HepG2 (cell line): ENCODE results near the gene PSMG4. TPM values are rescaled to one million over a fixed set of nuclear protein-coding genes. Genes with fewer than 3 reads are reported as not detected.

Experiments used
- ATAC-seq: fragments of 200-7000 bp; cut with Tn5 transposase; 3 replicates; pipeline ENCODE4 v1.9.1; 2020; ENCODE audit warnings: mild to moderate bottlenecking, moderate library complexity
- BruUV-seq: library from RNA; stranded (reverse); fragments of 400-500 nt; replicated peaks from 2 replicates; lab custom pipeline; 2021; lab: Mats Ljungman, UMichigan
- CTCF ChIA-PET: fragments of 300-600 bp; formaldehyde crosslinking; extraction: SDS; loops from one replicate; lab custom pipeline; 2021; ENCODE audit warnings: low total read pairs, inconsistent platforms, low intra/inter-chr PET ratio; lab: Yijun Ruan, JAX
- POLR2A ChIA-PET: fragments of 350-600 bp; sonication (Branson Sonifier 250); formaldehyde crosslinking; loops from one replicate; lab custom pipeline; 2020; ENCODE audit warnings: antibody characterized with exemption, inconsistent platforms; lab: Yijun Ruan, JAX
- DNase-seq: peaks from one replicate; pipeline ENCODE4 v3.0.0-alpha.2; 2015; ENCODE audit warnings: low spot score
- FAIRE-seq: peaks from 3 replicates; lab custom pipeline; 2011; peaks lifted over from hg19 to GRCh38; lab: Jason Lieb, UNC
- H2AFZ ChIP-seq: one replicate; pipeline ENCODE4 v1.6.1; 2011; ENCODE audit warnings: low read length, inconsistent platforms
- H3K27ac ChIP-seq: fragments of 300-600 bp; 3 replicates; pipeline ENCODE4 v1.8.0; 2011; ENCODE audit warnings: mixed run types, mild to moderate bottlenecking, mixed read lengths, low read length, inconsistent platforms; ENCODE audit not compliant: insufficient read depth; ENCODE audit errors: extremely low read length
- H3K27me3 ChIP-seq, 2 experiments: fragments of 200-600 bp in 1 of 2; 2 replicates in 1 of 2; 3 replicates in 1 of 2; pipeline versions ENCODE4 v1.6.0 to v1.8.0; 2011; ENCODE audit warnings: low read length in 2 of 2, mild to moderate bottlenecking in 2 of 2, moderate library complexity in 2 of 2, inconsistent platforms in 1 of 2; ENCODE audit not compliant: insufficient read depth in 2 of 2, control insufficient read depth in 1 of 2
- H3K36me3 ChIP-seq, 2 experiments: fragments of 200-600 bp in 1 of 2; replicated peaks in 1 of 2; 2 replicates in 1 of 2; 3 replicates in 1 of 2; pipeline versions ENCODE4 v1.5.1 to v1.8.0; 2011; ENCODE audit warnings: low read length in 2 of 2, inconsistent platforms in 1 of 2; ENCODE audit not compliant: insufficient read depth in 2 of 2, control insufficient read depth in 1 of 2
- H3K4me1 ChIP-seq: 2 replicates; pipeline ENCODE4 v1.5.1; 2012; ENCODE audit warnings: low read length, inconsistent platforms; ENCODE audit not compliant: insufficient read depth
- H3K4me2 ChIP-seq: 2 replicates; pipeline ENCODE4 v1.6.0; 2011; ENCODE audit warnings: low read depth, low read length, inconsistent platforms
- H3K4me3 ChIP-seq, 3 experiments: fragments of 200-600 bp in 1 of 3; sonication (generic), shearing (Covaris generic) in 1 of 3; replicated peaks in 1 of 3; 2 replicates each; pipeline ENCODE4 v1.5.1; 2011 to 2016; ENCODE audit warnings: low read length in 3 of 3, inconsistent platforms in 2 of 3, low read depth in 2 of 3, mild to moderate bottlenecking in 2 of 3, control low read depth in 1 of 3, mixed read lengths in 1 of 3; ENCODE audit not compliant: insufficient read depth in 1 of 3
- H3K79me2 ChIP-seq: one replicate; pipeline ENCODE4 v1.6.1; 2011; ENCODE audit warnings: low read length, inconsistent platforms; ENCODE audit not compliant: insufficient read depth
- H3K9ac ChIP-seq: 2 replicates; pipeline ENCODE4 v1.6.0; 2011; ENCODE audit warnings: mild to moderate bottlenecking, low read depth, low read length, inconsistent platforms; ENCODE audit not compliant: insufficient read depth
- H3K9me3 ChIP-seq: 2 replicates; pipeline ENCODE4 v1.5.1; 2012; ENCODE audit warnings: mild to moderate bottlenecking, low read length
- H4K20me1 ChIP-seq: 2 replicates; pipeline ENCODE4 v1.6.0; 2011; ENCODE audit warnings: inconsistent platforms, mild to moderate bottlenecking, low read length, moderate library complexity; ENCODE audit not compliant: insufficient read depth
- BORCS8-MEF2B ChIP-seq: sonication (generic); formaldehyde crosslinking; IDR thresholded peaks from 2 replicates; pipeline ENCODE4 v1.8.0; 2022; ENCODE audit warnings: mild to moderate bottlenecking, missing genetic modification reagents
- HMGXB4 ChIP-seq, 2 experiments: sonication (generic) in 1 of 2; formaldehyde crosslinking in 1 of 2; IDR thresholded peaks; 2 replicates each; pipeline versions ENCODE4 v1.4.0 to v1.6.1; 2018 to 2020; ENCODE audit warnings: missing genetic modification reagents in 2 of 2, borderline replicate concordance in 1 of 2, low read depth in 1 of 2, mild to moderate bottlenecking in 1 of 2, missing biosample characterization in 1 of 2
- IRF2 ChIP-seq: IDR thresholded peaks from 2 replicates; pipeline ENCODE4 v1.6.1; 2018; ENCODE audit warnings: missing genetic modification reagents, missing compliant biosample characterization
- IRF9 ChIP-seq: sonication (generic); formaldehyde crosslinking; IDR thresholded peaks from 2 replicates; pipeline ENCODE4 v1.8.0; 2022; ENCODE audit warnings: missing genetic modification reagents, mild to moderate bottlenecking, borderline replicate concordance
- MTF2 ChIP-seq: sonication (generic); formaldehyde crosslinking; IDR thresholded peaks from 2 replicates; pipeline ENCODE4 v1.5.0; 2020; ENCODE audit warnings: missing genetic modification reagents, borderline replicate concordance
- MYPOP ChIP-seq: sonication (generic); formaldehyde crosslinking; IDR thresholded peaks from 2 replicates; pipeline ENCODE4 v1.8.1; 2023; ENCODE audit warnings: mild to moderate bottlenecking, moderate library complexity, missing genetic modification reagents
- MZF1 ChIP-seq: sonication (generic); formaldehyde crosslinking; IDR thresholded peaks from 2 replicates; pipeline ENCODE4 v1.8.1; 2023; ENCODE audit warnings: mild to moderate bottlenecking, missing genetic modification reagents, borderline replicate concordance
- ZBTB4 ChIP-seq: sonication (generic); formaldehyde crosslinking; IDR thresholded peaks from 2 replicates; pipeline ENCODE4 v1.4.0; 2020; ENCODE audit warnings: missing genetic modification reagents, mild to moderate bottlenecking, borderline replicate concordance
- ZFX ChIP-seq: sonication (generic); formaldehyde crosslinking; IDR thresholded peaks from 2 replicates; pipeline ENCODE4 v1.4.0; 2020; ENCODE audit warnings: mild to moderate bottlenecking, low read depth, missing genetic modification reagents, moderate library complexity
- ZNF737 ChIP-seq: sonication (generic); formaldehyde crosslinking; IDR thresholded peaks from 2 replicates; pipeline ENCODE4 v1.5.0; 2020; ENCODE audit warnings: missing genetic modification reagents, mild to moderate bottlenecking, borderline replicate concordance
- WGBS: methylation state at CpG from one replicate; pipeline ENCODE4 v1.1.6; 2017; ENCODE audit warnings: low lambda C conversion rate; 5-methylcytosine and 5-hydroxymethylcytosine counted together
- in situ Hi-C: cut with HindIII; loops from 2 replicates; pipeline ENCODE4 v1.10.0; 2017; ENCODE audit warnings: low pct_unique_long_range_greater_than_20kb; ENCODE audit not compliant: extremely low pct_ligation_motif_present
- intact Hi-C: fragments of 100-400 bp; cut with micrococcal nuclease; formaldehyde crosslinking; loops from one replicate; pipeline ENCODE4 v1.10.0; 2022; ENCODE audit not compliant: unreplicated experiment
- polyA plus RNA-seq, 8 experiments: library from polyadenylated mRNA; depleted of rRNA in 3 of 8; stranded (reverse) in 7 of 8; unstranded in 1 of 8; fragments of >200 nt; fragmentation: Illumina TruSeq in 4 of 8; extraction: Trizol in 4 of 8; gene quantifications; 2 replicates each; pipeline versions ENCODE4 v1.2.1 to v1.2.3, GENCODE V29; 2011 to 2016; ENCODE audit warnings: low read depth in 4 of 8, missing spikeins in 1 of 8, mixed read lengths in 1 of 8; ENCODE audit not compliant: insufficient read depth in 1 of 8
- total RNA-seq, 5 experiments: library from RNA; depleted of rRNA; stranded (reverse); fragments of >200 nt; fragmentation: Illumina TruSeq; extraction: Trizol; gene quantifications; 2 replicates each; pipeline ENCODE4 v1.2.3, GENCODE V29; 2016; ENCODE audit warnings: low read depth in 1 of 5

The PSMG4 gene
- total and polyA plus RNA-seq, 2 of the 13 experiments (the other 11 are each of a cell fraction or from before 2014, with no cell fraction given) = 28.5 to 32.8 TPM

- TF ChIP-seq ZBTB4 (CRISPR knock-in tag) (peak; percentile 50; the same call in 1 of the 2 replicates), IRF9 (peak; percentile 90)
Observed at GRCh38 chr6:3258720-3259490, at the start of gene PSMG4 (continued).

- no peak overlapping the region for H3K27ac ChIP-seq
- no peaks in the 10 kb centered on the region for H4K20me1 ChIP-seq
- peak overlapping the region; percentile 61 for H3K4me2 ChIP-seq
- FAIRE-seq (no peak), ATAC-seq (peak; percentile 90), DNase-seq (peak; percentile 88)
- in situ Hi-C loops = no loop called here
- H3K36me3 ChIP-seq = no peaks in the 10 kb centered on the region
- peak overlapping the region in 2 of 3 experiments; percentile 3 to 35; a peak in 4 of 6 replicates for H3K4me3 ChIP-seq
- peaks cover 23% of the 10 kb centered on the region for H3K4me1 ChIP-seq
- H3K79me2 ChIP-seq = no peaks in the 10 kb centered on the region
- WGBS = 22% methylated on average over 13 of the region's 17 CpGs
- POLR2A ChIA-PET = interaction anchor here (0.9 to 1.9 kb wide), 12 partner anchors 13 to 91 kb away, joined by 3 to 15 read pairs (median 6); partner anchors contain the start of genes BPHL, PSMG4 and TUBB2A
- CTCF ChIA-PET = no interaction called here
- no peaks in the 10 kb centered on the region for H3K9me3 ChIP-seq
- TSS peak; percentile 54 for BruUV-seq
- no peak overlapping the region for H2AFZ ChIP-seq
- H3K27me3 ChIP-seq = peaks cover 9 to 65% of the 10 kb centered on the region in 2 experiments; a peak in 4 of 5 replicates
- no peak overlapping the region; the same call in 1 of the 2 replicates for H3K9ac ChIP-seq
- intact Hi-C loops = loop anchor here (2.0 to 5.0 kb wide), 3 partner anchors 15 to 47 kb away; no protein-coding TSS in a partner anchor
- 0 out of 2 replicates have a peak, but pooled peaks have one; percentile 40 for TF ChIP-seq MYPOP (CRISPR knock-in tag)
- TF ChIP-seq HMGXB4 (CRISPR knock-in tag; IDR thresholded peaks at IDR 0.05; ENCODE audit: borderline replicate concordance in 1 of 2, low read depth in 1 of 2) = no peak
- 0 out of 2 replicates have a peak, but pooled peaks have one; percentile 21 for TF ChIP-seq BORCS8-MEF2B (CRISPR knock-in tag)
- TF ChIP-seq MTF2 (CRISPR knock-in tag) = no peak
- peak; percentile 99 for TF ChIP-seq MZF1 (CRISPR knock-in tag)
- TF ChIP-seq IRF2 (CRISPR knock-in tag) = no peak
- no peak for TF ChIP-seq ZNF737 (CRISPR knock-in tag)
- TF ChIP-seq ZFX (CRISPR knock-in tag) = peak; percentile 34; the same call in 1 of the 2 replicates
Observed at GRCh38 chr6:3209114-3210023, 49.4 kb upstream of the PSMG4 start.
